HG03103 (cell line): ENCODE results near the gene MYL12A.
"Not testable (repeated sequence)": the region's sequence is repeated elsewhere in the genome, so short reads cannot be mapped to it uniquely, and the experiment has no call there.

Source experiments
- ATAC-seq: cut with Tn5 transposase; IDR thresholded peaks from one replicate; pipeline ENCODE4 v1.9.1; 2021; ENCODE audit warnings: low read depth; ENCODE audit not compliant: unreplicated experiment

MYL12A gene

DNA sequence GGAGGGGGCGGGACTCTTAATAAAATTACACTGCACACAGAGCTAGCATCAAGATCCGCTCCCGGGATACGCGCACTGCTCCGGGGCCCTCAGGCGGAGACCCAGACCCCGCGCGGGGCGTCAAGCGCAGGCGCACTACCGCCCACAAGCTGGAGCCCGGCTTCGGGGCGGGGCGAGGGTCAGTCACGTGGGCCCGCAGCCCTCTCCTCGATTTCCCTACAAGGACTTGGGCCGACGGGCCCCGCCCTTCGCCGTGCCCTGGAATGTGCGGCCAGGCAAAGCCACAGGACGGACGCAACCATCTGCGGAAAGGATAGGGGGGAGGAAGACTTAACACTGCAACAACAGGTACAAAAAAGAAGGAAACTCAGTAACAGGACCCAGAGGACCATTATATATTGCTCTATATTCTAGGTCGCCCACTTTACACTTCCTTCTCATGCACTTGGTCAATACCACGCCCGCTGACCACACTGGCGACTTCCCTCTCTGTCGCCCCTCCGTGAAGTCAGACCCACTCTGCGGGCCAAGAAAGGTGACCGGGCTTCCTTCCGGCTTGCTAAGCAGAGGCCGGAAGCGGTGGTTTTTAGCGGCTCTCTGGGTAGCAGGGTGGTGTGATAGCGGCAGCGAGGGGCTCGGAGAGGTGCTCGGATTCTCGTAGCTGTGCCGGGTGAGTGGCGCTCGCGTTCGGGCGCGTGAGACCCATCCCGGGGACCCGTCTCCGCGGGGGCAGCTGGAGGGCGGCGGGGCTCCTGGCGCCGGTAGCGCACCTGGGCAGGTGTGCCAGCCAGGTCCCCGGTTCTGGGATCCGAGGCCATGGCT, at the start of gene MYL12A:
TSS of gene MYL12A (plus strand) at position 562 of the 822 bp plus-strand sequence. CDS start 5,447 bp downstream, outside the sequence.
- ATAC-seq = peak; percentile 69

GRCh38 chr18:3198260-3198860, 49.2 kb upstream of the MYL12A start:
- not testable (repeated sequence) for ATAC-seq

GRCh38 chr18:3199942-3200645, 47.5 kb upstream of the MYL12A start:
- ATAC-seq = no peak

DNA sequence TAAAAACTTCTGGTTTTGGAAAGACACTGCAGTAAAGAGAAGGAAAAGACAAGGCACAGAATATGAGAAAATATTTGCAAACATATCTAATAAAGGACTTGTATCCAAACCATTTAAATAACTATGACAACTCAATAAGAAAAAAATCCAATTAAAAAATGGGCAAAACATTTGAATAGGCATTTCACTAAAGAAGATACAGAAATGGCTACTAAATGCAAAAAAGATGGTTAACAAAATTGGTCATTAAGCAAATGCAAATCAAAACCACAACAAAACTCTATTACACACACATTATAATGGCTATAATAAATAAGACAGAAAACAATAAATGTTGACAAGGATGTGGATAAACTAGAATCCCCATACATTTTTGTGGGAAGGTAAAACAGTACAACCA, 42.4 kb upstream of the MYL12A start:
- ATAC-seq = no peak

DNA sequence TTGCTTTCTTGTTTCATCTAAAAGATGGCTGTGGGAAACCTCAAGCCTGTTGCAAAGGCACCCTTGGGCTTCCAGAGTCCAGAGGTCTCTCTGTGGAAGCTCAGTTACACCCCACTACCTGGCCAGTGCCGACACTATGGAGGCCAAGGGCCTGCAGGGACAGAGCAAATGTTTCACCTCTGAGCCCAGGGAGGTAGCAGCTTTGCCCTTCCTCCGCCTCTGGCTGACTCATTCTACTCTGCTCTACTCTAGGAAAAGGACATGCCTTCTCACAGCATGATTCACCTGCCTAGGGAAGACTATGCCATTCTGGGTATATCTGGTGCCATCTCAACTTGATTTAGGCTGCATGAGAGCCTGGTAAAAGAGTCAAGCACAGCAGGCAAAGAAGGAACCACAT, 40.0 kb upstream of the MYL12A start:
- ATAC-seq = no peak

DNA sequence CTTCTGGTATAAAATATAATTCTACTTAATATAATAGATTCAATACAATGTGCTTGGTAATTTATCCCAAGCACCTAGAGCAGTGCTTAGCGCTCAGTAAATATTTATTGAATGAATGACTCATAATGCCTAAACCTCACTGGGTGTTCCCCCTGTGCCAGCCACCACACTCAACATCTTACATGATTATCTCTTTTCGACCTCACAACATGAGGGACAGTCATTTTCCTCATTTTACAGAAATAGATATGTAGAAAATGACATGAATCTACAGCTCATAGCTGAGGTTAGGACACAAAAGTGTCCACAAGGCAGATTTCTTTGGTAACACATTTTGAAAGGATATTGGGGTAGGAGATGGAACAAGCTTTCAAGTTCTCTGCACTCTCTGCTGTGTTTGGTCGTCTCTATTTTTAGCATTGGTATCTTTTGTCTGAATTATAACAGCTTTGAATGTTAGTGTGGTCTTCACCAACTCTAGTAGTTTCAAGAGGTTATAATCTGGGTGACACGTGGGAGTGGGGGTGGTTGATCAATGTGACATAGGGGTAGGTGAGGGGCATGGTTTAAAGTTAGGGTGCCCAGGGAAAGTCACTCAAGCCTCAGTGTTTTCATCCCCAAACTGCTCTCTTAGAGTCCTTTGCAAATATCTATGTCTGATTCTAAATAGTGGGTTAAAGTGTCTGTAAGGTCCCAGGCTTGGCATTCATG, 37.6 kb upstream of the MYL12A start:
- ATAC-seq = peak; percentile 76

DNA sequence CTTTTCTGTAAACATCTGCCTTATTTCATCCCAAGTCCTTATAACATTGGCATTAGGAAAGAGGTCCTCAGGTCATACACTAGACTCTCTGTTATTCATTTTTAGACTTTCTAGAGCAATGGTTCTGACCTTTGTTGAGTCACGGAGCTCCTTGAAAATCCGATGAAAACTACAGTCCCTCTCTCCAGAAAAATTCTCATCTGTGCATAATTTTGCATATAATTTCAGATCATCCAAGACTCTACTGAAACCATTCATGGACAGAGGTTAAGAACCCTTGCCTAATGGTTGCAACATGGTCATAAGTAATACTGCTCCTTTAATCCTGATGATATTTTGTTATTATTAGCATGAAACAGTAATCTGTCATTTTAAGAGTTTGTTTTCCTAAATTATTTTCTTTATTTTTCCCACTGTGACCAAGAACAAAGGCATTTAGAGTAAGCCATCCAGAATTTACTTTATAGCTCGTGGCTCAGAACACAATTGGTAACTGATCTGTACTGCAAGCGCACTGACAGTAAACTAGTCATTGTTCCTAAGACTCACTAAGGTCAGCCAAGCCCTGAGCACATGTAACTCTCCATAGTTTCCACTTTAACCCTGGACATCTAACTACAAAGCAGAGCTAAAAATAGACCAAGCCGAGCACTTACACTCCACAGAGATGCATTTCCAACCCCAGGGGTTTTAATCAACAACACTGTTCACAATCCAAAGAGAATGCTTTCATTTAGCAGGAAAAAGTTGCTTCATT, 36.2 kb upstream of the MYL12A start:
- no peak for ATAC-seq

- ATAC-seq = no peak
These were observed 34.9 kb upstream of the MYL12A start for GRCh38 chr18:3212657-3213056.

GRCh38 chr18:3213300-3214059, 34.1 kb upstream of the MYL12A start:
- no peak for ATAC-seq

GRCh38 chr18:3214855-3215637, 32.6 kb upstream of the MYL12A start:
- no peak for ATAC-seq

DNA sequence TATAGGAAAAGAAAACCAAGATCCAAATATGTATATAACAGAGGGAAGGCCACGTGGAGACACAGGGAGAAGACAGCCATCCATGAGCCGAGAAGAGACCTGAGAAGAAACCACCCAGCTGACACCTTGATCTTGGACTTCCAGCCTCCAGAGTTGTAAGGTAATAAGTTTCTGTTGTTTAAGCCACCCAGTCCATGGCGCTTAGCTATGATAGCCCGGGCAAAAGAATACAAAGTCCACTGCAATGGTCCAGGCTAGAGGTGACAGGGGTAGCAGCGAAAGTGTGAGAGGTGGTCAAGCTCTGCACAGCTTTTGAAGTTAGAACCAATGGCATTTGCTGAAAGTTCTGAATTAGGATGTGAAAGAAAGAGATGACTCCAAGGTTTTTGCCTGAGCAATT, 30.6 kb upstream of the MYL12A start:
- ATAC-seq = no peak

- ATAC-seq = no peak
These were observed 29.5 kb upstream of the MYL12A start for GRCh38 chr18:3217948-3218647.

DNA sequence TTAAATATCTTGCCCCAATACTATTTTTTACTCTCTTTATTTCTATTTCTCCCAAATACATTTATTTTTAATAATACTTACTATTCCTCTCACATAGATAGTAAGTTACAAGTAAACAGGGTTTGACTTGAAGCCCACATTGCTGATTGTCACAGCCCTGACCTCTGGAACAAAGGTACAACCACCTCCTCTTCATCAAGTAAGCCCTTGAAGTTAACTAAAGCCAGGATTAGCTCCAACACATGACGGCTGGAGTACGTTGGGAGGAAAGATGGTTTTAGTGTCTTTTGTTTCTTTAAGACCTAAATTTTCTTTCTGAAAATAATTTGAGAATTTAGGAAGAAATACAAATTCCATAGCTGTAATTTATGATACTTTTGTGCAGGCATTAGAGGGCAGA, 28.8 kb upstream of the MYL12A start:
- ATAC-seq = no peak

DNA sequence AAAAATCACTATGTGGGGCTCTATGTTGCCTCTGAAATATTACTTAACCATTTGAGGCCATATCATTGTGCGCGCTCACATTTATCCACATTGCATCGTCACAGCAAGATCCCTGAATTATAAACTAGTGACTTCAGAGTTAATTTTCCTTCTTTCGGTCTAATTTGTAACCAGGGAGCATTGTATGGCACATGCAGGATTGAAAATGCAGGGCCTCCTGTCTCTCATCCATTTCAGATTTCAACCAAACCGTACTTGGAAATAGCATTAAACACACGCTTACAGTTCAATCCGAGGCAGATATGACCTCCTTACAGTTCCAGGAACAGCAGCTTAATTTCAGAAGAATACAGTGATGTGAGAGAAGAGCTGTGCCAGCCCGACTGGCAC, 28.4 kb upstream of the MYL12A start:
- ATAC-seq = no peak

DNA sequence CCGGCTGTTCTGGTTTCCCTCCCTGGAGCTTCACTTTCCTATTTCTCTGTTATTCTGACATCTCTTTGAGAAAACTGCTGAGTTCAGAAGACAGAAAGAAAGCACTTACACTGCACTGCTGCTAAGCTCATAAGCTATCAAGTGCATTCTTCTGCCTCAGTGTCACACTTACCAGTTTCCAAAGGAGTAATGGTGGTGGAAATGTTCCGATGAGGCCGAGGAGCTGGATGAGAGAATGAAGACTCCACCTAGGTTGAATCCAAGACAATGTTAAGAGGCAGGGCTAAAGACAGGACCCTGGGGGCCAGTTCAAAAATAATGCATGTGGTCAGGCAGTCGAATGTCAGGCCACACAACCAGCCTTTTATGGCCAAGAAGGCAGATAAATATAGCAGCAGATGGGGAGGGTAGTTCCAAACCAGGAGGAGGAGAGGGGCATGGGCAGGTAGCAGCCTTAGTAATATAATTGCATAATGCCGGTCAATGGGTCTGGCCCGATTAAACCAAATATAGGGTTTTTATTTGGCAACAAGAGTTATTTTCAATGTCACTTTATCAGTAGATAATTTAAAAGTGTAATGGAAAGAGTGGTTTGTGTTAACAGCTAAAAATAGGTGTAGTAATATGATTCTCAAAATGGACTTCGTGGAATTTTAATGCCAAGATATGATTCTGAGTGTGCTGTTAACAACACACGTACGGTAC, 27.8 kb upstream of the MYL12A start, which contains the start of gene MYOM1:
TSS of gene MYOM1 (minus strand) at position 338 of the 705 bp plus-strand sequence. CDS start 4,745 bp downstream, outside the sequence.
- ATAC-seq = no peak

GRCh38 chr18:3220868-3221267, 26.7 kb upstream of the MYL12A start:
- ATAC-seq = not testable (repeated sequence)

GRCh38 chr18:3221496-3221895, 26.1 kb upstream of the MYL12A start:
- ATAC-seq = no peak
